Left ventricle myocardium inferior (tissue), 1 donor: ENCODE measurements around the gene FAAP20. TPM values are rescaled to one million over a fixed set of nuclear protein-coding genes. Genes with fewer than 3 reads are reported as not detected.

Source experiments
- DNase-seq: peaks from one replicate; pipeline ENCODE4 v3.0.0-alpha.2; 2020
- H3K27ac ChIP-seq: fragments of 200-600 bp; replicated peaks from 2 replicates; pipeline ENCODE4 v1.8.0; 2021
- H3K27me3 ChIP-seq: fragments of 200-600 bp; 2 replicates; pipeline ENCODE4 v1.8.0; 2021; ENCODE audit warnings: low read depth
- H3K36me3 ChIP-seq: fragments of 200-600 bp; 2 replicates; pipeline ENCODE4 v1.8.0; 2021
- H3K4me1 ChIP-seq: fragments of 200-600 bp; 2 replicates; pipeline ENCODE4 v1.8.0; 2021
- H3K4me3 ChIP-seq: fragments of 200-600 bp; 2 replicates; pipeline ENCODE4 v1.8.0; 2021; ENCODE audit warnings: mild to moderate bottlenecking, moderate library complexity
- H3K9me3 ChIP-seq: fragments of 200-600 bp; replicated peaks from 2 replicates; pipeline ENCODE4 v1.8.0; 2021
- intact Hi-C: fragments of 100-400 bp; cut with micrococcal nuclease; formaldehyde crosslinking; loops from one replicate; pipeline ENCODE4 v1.11.0; 2022
- total RNA-seq: library from RNA; stranded (reverse); fragmentation: NEBNext Ultra II Directional; extraction: Animal tissue kit (Norgen Biotek cat#: 25700); gene quantifications from one replicate; pipeline ENCODE4 v1.2.1, GENCODE V29; 2021
- TF ChIP-seq, protein P1 (sequence below): fragments of 200-600 bp; IDR thresholded peaks from 2 replicates; pipeline ENCODE4 v1.8.0; 2021; ENCODE audit warnings: antibody characterized with exemption, mild to moderate bottlenecking, borderline replicate concordance
- donor health status: DM: no; HTN: yes; CAD: no; lungs with severe emphysema.

The FAAP20 gene
- total RNA-seq, 1 donor from 2014 or later, result 37.0 TPM

DNA sequence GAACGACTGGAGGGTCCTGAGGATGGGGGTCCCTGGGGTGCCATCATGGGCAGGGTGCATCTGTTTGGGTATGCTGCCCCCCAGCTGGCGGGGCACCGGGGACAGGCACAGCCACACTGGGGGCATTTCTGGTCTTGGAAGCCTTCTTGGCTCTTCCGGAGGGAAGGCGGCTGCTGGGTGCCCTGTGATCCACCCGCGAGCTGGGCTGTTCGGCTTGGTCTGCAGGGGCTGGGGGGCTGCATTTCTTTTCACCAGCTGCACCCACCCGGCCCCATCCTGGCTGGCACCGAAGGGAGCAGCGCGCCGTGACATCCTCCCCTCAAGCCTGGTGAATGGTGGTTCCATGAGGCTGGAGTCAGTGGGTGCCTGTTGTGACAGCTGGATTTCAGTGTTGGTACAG lies 12.2 kb downstream of the FAAP20 start:
- H3K4me3 ChIP-seq, result no peak overlapping the region
- H3K9me3 ChIP-seq, result no peaks in the 10 kb centered on the region
- DNase-seq, result no peak
- H3K27ac ChIP-seq, result no peak overlapping the region
- no peaks in the 10 kb centered on the region for H3K4me1 ChIP-seq
- TF ChIP-seq, protein P1, sequence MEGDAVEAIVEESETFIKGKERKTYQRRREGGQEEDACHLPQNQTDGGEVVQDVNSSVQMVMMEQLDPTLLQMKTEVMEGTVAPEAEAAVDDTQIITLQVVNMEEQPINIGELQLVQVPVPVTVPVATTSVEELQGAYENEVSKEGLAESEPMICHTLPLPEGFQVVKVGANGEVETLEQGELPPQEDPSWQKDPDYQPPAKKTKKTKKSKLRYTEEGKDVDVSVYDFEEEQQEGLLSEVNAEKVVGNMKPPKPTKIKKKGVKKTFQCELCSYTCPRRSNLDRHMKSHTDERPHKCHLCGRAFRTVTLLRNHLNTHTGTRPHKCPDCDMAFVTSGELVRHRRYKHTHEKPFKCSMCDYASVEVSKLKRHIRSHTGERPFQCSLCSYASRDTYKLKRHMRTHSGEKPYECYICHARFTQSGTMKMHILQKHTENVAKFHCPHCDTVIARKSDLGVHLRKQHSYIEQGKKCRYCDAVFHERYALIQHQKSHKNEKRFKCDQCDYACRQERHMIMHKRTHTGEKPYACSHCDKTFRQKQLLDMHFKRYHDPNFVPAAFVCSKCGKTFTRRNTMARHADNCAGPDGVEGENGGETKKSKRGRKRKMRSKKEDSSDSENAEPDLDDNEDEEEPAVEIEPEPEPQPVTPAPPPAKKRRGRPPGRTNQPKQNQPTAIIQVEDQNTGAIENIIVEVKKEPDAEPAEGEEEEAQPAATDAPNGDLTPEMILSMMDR, result no peak
- intact Hi-C loops, result no loop called here
- no peaks in the 10 kb centered on the region for H3K27me3 ChIP-seq
- H3K36me3 ChIP-seq, result peaks cover 13% of the 10 kb centered on the region

GRCh38 chr1:2181752-2182151 lies 12.8 kb downstream of the FAAP20 start:
- Histone ChIP-seq H3K9me3 (no peaks in the 10 kb centered on the region), H3K36me3 (peaks cover 13% of the 10 kb centered on the region), H3K27me3 (no peaks in the 10 kb centered on the region), H3K4me3 (no peak overlapping the region), H3K4me1 (no peaks in the 10 kb centered on the region), H3K27ac (no peak overlapping the region)
- no peak for DNase-seq
- TF ChIP-seq, protein P1, result no peak
- intact Hi-C loops, result no loop called here

DNA sequence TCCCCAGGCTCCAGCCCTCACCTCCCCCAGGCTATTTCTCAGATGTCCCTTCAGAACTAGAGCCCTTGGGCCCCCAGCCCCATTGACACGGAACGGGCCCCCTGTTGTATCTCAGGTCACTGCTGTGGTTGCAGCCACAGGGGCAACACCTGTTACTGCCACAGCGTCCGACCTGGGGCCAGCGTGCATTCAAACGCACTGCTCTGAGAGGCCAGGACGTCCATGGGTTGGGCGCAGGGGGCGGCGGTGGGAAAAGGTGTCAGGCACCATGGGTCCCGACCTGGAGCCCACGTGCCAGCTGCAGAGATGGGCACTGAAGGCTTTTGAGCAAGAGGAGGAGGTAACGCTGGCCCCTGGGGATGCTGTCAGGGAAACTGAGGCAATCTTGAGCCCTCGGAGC lies 13.3 kb downstream of the FAAP20 start:
- H3K27me3 ChIP-seq, result no peaks in the 10 kb centered on the region
- H3K27ac ChIP-seq, result no peak overlapping the region
- TF ChIP-seq, protein P1, result no peak
- H3K4me3 ChIP-seq, result no peak overlapping the region
- DNase-seq, result no peak
- H3K4me1 ChIP-seq, result no peaks in the 10 kb centered on the region
- no peaks in the 10 kb centered on the region for H3K9me3 ChIP-seq
- H3K36me3 ChIP-seq, result peaks cover 13% of the 10 kb centered on the region
- intact Hi-C loops, result no loop called here

DNA sequence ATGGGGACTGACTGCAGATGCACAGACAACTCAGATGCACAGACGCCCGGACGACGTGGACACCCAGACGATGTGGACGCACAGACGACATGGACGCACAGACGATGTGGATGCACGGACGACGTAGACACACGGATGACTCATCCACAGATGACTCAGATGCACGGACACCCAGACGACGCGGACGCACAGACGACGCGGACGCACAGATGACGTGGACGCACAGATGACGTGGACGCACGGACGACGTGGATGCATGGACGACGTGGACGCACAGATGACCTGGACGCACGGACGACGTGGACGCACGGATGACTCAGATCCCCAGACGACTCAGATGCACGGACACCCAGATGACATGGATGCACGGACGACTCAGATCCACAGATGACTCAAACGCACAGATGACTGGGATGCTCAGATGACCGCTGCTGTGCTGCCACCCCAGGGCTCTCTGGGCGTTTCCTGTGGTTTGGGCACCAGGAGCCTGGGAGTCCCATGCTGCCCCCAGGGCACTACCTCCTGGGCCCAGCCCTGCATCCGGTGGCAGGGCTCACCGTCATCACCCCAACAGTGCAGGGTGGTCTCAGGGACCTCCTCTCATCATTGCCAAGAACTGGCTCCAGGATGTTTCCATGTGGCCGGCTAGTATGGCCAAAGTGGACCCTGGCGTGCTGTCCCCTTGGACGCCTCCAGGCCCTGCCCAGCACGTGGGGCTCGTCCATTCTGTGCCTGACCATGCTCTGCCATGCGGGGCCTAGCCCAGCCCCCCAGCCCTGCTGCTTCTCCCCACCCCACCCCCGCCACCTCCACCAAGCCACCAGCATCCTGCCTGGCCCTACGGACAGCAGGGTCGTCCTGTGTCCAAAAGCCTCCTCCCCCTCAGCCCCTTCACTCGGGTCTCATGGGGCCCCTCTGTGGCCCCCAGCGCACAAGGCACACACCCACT lies 14.0 kb downstream of the FAAP20 start:
- TF ChIP-seq, protein P1, result no peak
- Histone ChIP-seq H3K27ac (no peak overlapping the region), H3K4me1 (no peaks in the 10 kb centered on the region), H3K36me3 (peaks cover 9% of the 10 kb centered on the region), H3K9me3 (no peaks in the 10 kb centered on the region), H3K4me3 (no peak overlapping the region), H3K27me3 (no peaks in the 10 kb centered on the region)
- DNase-seq, result no peak
- intact Hi-C loops, result no loop called here

GRCh38 chr1:2179283-2180013 lies 15.1 kb downstream of the FAAP20 start:
- DNase-seq, result no peak
- H3K27me3 ChIP-seq, result no peaks in the 10 kb centered on the region
- intact Hi-C loops, result no loop called here

More at GRCh38 chr1:2179283-2180013, 15.1 kb downstream of the FAAP20 start:
- H3K36me3 ChIP-seq, result peaks cover 4% of the 10 kb centered on the region
- no peaks in the 10 kb centered on the region for H3K9me3 ChIP-seq
- TF ChIP-seq, protein P1, result no peak
- H3K27ac ChIP-seq, result no peak overlapping the region
- H3K4me1 ChIP-seq, result peaks cover 6% of the 10 kb centered on the region
- no peak overlapping the region for H3K4me3 ChIP-seq
